HUDEP-2 (cell line): ENCODE measurements around the gene ATP2B3.
"Not testable (repeated sequence)": the region's sequence is repeated elsewhere in the genome, so short reads cannot be mapped to it uniquely, and the experiment has no call there.

Source experiments
- DNase-seq, 76 experiments: peaks; one replicate each; lab custom pipeline; 2025; ENCODE audit not compliant: unreplicated experiment in 76 of 76; lab: John Stamatoyannopoulos, UW

The ATP2B3 gene

DNA sequence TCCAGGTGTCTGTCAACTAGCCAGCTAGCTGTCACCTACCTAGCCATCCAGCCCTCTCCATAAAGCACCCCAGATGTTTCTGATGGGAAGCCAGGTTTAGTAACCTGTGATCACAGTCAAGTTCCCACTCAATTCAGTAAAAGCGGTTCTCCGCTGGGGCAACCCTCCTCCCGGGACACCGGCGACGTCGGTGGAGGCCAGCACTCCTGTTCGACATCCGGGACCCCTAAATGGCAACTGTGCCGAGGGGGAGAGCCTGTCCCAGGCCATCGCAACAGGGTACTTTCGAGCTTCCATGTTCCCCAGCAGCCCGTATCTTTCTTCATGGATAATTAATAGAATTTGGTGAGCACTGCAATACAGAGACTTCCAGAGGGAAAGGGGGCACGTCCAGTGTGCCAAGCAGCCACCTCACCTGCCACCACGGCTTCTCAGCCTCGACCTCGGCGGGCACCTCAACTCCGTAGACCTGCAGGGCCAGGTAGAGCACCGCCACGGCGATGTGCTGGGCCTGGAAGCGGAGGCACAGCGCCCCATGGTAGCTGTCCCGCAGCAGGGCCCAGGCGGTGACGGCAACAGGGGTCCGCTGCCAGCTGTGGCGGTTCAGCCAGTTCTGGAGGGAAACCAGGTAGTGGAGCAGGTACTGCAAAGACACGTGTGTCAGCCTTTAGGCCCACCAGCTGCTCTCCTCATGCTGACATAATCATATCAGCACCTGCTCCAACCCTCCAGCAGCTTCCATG lies 74.8 kb downstream of the ATP2B3 start:
- DNase-seq: no peak

DNA sequence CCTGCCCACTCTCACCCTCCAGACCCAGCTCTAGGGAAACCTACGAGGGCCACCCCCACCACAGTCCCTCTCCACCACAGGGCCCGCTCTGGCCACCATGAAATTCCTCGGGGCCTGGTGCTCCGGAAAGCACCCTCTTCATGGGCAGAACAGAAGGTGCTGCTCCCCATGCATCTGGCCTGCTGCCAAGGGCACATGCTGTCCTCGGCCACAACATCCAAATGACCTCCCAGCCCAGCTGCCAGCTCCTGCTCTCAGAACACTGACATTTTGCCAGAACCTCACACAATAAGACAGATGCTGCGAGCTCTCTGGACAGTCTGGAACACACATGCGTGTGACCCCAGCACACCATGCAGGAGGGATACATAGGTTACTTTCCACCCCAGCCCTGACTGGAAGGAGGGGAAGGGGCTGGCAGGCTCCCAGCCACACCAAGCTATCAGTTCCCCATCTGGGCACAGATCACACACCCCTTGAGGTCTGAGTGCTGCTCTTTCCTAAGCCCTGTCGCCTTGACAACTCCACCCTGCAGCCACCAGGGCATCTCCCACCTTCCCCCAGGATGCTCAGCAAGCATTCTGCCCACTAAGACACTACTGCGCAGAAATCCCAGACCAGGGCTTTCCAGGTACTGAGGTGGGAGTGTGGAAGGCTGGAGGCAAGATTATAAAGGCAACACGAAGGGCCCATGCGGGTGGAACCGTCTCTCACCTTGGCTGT lies 75.7 kb downstream of the ATP2B3 start:
- DNase-seq: no peak

DNA sequence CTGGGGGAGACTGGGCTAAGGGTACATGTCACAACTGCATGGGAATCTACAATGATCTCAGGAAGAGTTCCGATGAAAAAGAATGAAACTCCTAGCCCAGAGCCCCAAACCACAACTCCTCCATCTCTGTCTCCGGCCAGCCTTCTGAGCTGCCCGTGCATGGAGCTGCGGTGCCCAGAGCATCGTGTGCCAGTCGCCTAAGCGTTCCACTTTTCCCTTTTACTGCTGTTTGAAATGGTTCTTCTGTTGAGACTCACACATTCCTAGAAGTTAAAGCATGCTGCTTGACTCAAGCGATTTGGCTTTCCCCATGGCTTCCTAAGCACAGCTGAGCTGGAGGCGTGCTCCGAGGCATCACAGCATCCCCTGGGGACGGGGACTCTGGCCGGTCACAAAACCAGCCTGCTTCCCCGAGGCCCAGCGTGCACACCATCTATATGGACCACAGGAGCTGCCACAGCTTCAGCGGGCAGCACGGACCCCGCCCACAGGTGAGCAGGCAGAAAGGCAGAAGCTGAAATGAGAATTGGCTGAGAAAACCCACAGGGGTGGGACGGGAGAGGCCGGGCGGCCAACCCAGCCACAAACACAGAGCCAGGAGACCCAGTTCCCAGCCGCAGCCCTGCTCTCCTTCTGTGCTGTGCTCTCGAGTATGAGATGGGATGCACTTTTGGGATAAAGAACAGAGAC lies 76.5 kb downstream of the ATP2B3 start:
- DNase-seq: no peak

DNA sequence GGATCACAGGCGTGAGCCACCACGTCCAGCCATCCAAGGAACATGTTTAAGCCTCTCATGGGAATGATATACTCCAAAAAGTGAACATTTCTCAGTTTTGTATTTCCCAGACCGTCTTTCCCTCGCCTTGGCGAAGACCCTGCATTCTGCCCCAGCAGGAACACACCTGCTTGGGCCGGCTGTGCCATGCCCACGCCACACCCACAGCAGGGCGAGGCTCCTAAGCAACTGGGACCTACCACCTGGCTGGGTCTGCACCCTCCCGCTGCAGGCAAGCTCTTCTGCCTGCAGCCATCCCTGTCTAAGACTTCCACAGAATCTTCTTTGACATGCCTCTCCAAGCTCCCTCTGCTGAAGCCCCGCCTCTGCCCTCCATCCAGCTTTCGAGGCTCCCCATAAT lies 77.9 kb downstream of the ATP2B3 start:
- no peak for DNase-seq

DNA sequence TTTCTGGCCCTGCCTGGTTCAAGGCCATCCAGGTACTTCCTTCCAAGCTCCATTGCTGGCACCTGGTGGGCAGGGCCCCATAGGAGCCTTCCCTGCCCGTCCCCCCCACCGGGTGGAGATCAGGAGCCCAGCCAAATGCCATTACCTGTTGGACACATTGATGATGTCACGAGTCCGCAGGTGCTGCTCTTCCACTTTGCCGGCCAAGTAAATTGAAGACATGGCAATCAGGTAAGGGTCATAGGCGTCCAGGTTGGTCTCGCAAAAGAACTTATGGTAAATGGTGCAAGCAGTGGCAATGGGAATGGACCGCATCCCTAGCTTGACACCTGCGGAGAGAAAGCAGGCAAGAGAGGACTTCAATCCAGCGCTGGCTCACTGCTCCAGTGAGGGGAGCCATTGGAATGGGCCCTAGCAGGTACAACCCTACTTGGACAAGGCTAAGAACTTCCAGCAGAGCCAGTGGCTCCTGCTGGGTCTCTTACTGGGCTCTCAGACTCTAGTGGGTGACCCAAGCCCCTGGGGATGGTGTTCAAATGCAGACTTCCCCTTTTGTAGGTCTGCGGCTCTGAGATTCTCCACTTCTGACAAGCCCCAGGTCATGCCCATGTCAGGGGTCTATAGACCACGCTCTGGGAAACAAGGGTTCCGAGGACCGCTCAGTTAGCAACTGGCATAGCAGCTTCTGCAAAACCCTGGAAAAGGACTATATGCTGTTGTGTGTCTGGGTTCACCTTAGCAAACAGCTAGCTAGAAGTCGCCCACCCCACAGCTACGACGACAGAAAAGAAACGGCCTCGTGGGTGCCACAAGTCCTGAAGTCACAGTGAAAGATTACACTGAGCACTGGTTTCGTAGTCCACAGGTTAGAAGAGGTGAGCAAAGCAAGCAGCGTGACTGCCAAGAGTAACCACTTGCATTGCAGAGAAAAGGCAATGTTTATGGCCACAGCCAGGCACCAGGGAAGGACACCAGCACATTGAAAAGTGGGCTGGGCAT lies 78.7 kb downstream of the ATP2B3 start:
- DNase-seq: no peak

DNA sequence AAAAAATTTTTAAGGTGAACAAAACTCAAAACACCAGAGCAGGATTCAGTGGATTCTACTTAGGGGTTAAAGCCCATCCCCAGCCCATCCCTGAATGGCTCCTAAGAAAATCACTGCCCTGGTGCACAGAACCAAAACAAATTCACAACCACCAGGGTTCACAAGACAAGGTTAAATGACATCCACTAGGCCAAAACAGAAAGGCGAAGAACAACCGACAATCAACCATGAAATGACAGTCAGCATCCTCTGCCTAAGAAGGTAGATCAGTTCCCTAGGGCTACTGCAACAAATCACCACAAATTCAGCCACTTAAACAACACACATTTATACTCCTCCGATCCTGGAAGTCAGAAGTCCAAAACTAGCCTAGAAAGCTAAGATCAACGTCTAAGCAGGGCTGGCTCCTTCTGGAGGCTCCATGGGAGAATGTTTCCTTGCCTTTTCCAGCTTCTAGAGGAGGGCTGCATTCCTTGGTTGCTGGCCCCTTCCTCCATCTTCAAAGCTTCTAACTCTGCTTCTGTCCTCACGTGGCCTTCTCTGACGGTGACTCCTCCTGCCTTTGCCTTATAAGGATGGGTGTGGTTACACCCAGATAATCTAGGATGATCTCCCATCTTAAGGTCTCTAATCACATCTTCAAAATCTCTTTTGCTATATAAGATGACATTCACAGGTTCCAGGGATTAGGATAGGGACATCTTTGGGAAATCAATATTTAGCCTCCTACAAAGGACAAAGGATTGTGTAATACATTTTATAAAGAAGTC lies 79.7 kb downstream of the ATP2B3 start:
- DNase-seq: no peak

DNA sequence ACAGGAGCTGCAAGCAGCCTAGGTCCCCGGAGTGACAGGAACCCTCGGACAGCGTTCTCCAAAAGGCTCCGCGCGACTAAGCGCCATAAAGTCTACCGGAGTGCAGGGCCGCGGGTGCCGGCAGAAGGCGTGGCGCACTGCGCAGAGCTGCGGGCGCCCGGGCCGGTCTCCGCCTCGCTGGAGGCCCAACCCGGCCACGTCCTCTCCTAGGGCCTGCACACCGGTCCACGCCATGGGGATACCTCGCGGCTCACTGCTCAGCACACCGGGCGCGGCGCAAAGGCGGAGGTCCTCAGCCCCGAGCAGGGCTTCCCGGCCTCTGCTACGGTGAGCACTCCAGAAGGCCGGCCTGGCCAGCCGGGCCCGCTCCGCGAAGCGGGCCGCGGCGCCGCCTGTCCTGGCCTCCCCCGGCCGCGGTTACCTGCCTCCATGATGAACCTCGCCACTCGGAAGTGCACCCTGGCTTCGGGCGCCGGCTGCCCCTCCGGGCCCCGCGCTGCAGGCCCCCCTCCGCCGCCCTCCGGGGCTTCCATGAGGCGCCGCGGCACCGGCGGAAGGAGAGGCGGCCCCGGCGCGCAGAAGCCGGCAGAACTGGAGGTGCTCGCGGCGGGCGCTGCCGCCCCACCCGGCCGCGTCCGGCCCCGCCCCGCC lies 81.2 kb downstream of the ATP2B3 start, which contains the start of gene CCNQ:
Gene CCNQ, minus strand, starts transcription at position 599 of the 651 bp plus-strand sequence. Its CDS starts 66 bp downstream, at position 533.
- peak in 13 of 76 experiments; percentile 5 to 38 (median 19) for DNase-seq

DNA sequence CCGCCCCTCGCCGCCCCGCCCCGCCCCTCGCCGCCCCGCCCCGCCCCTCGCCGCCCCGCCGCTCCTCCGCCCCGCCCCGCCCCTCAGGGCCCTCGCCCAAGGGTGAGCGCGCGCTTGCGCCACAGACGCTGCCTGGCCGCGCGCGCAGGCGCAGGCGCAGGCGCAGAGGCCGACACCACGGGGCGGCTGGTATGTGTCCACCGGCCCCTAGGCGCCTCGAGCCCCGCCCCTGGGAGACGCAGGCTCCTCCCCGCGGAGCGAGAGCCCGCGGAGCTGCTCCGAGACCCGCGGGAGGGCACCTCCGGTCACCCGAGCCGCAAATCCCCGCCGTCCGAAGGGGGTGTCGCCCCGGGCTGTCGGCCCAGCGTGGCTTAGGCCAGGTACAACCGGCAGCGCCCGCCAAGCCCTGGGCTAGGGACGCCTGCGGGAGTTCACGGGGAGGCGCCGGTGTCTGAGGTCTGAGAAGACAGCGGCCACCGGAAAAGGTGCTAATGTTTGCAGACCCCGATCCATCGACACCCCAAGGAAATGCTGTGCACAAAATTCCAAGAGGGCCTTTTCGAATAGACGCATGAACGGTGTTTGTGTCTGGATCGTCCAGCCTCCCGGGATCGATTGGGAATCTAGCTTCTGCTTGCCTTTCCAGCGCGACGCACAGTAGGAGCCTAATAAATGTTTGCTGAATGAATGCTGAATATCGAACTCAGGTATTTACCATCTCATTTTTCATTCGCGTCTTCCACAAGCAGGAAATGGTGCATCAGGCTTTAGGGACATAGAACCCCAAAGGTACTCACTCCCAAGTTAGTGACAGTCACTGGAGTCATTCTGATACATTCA lies 82.0 kb downstream of the ATP2B3 start:
- DNase-seq: peak in 72 of 76 experiments; percentile 3 to 87 (median 74)

DNA sequence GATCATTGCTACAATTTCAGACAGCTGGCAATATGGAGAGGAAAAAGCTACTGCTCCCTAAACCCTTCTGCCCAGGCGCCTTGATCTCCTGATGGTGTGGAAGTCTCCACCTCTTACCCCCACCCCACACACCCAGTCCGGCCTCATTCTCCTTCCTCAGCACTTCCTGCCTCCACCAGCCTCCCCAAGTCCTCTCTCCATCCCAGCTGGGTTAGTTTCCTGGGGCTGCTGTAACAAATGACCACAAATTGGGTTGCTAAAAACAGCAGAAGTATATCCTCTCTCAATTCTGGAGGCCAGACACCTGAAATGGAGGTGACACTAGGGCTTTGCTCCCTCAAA lies 82.6 kb downstream of the ATP2B3 start:
- DNase-seq: no peak

DNA sequence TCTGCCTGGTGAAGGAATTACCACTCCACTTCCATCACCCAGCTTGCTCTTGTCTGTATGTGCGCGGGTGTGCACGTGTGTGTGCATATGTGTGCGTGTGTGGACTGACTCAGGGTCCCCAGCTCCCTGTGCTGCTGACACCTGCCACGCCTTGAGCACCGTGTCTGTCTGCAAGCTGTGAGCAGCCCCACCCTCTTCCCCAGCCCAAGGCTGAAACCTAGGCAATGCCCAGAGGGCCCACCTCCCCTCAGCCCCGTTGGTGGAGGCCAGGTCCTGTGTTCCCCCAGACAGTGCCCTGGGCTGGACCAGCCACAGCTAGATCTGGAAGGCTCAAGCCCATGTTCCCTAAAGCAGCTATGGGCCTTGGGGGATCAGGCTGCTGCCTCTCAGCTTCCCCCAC lies 83.5 kb downstream of the ATP2B3 start:
- no peak for DNase-seq

DNA sequence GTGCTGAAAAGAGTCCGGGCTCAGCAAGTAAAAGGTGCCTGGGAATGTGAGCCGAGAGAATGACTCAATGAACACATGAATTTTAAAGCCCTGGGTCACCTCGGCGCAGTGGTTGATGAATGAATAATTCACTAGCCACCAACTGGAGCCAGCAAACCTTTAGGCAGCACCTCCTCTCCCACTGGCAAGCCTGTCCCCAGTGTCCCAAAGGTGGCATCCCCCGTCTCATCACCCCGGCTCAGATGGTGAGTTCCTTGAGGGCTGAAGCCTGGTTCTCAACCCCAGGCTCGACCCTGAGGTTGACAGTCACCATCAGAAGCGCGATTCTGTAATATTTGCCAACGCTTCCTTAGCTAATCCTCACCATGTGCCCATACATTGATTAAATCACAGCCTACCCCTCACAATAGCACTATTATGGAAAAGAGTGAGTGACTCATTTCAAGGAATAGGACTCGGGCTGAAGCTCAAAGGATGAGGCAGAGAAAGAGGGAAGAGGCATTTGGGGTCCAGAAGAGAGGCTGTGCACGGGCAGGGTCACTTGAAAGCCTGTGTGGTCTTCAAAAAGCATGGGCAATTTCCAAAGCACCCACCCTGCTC lies 84.2 kb downstream of the ATP2B3 start:
- DNase-seq: no peak

DNA sequence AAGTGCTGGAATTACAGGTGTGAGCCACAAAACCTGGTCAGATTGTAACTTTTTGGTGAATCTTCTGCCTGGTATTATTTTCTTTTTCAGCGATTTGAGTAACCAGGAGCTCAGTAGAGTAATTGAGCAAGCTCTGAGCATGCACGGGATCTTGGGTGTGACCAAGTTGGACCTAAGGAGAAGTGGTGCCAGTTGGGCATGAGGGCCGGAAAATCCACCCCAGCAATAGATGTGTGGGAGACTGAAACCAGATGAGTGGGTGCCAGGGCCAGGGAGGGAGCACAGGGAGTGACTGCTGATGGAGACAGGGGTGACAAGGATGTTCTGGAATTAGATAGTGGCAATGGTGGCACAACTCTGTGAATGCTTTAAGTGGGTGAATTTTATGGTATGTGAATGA lies 85.2 kb downstream of the ATP2B3 start:
- no peak for DNase-seq

DNA sequence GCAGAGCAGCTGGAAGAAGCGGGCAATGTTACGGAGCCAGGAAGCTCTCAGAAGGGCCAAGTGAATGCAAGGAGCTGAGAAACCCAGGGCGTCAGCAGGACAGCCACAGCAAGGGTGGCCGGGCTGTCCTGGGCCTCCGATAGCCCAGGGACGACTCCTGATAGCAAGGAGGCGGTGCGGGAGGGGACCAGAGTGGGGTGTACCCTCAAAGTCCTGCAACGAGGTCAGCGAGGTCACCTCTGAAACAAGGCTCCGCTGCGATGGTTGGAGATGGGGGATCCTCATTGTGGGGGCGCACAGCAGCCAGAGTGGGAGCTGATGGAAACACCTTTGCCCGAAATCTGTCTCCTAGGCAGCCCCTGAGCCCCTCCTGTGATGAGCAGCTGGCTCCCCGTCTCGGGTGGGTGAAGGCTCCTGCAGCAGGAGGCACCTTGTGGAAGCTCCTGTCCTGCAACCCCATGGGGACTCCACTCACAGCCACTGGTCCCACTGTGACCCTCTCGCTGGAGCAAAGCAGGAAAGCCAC lies 85.8 kb downstream of the ATP2B3 start:
- DNase-seq: no peak

DNA sequence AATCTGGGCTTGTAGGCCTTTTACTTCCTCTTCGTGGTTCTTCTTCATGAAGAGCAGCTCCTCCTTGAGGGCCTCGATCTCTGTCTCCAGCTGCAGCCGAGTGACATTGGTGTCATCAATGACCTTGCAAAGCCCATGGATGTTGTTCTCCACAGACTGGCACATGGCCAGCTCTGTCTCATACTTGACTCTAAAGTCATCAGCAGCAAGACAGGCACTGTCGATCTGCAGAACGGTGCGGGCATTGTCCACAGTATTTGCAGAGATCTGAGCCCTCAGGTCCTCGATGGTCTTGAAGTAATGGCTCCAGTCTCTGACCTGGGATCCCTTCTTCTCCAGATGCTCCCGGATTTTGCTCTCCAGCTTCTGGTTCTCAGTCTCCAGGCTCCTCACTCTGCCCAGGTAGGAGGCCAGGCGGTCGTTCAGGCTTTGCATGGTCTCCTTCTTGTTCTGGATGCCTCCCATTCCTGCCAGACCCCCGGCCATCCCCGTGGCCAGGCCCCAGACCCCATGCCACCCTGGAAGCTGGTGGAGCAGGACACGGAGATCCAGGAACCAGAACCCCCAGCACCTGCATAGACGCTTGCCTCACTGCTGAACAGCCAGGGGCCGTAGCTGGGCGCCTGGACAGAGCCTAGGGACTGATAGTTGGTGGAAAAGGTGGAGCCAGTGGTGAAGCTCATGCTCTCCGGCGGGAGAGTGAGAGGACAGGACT lies 87.4 kb downstream of the ATP2B3 start:
- not testable (repeated sequence) for DNase-seq

DNA sequence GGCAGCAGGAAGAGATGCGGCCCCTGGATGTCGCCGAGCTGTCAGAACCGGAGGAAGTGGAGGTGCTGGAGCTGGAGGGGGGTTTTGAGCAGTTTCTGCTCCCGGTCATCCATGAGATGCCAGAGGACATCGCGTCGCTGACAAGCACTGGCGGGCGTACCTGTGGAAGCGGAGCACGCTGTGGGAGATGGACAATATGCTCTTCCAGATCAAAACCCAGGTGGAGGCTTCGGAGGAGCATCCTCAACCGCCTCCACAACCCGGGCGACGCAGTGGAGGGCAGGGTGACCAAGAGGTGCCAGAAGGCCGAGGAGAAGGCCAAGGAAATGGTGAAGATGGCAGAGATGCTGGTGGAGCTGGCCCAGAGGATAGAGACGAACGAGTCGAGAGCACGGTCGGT lies 89.1 kb downstream of the ATP2B3 start:
- DNase-seq: no peak

DNA sequence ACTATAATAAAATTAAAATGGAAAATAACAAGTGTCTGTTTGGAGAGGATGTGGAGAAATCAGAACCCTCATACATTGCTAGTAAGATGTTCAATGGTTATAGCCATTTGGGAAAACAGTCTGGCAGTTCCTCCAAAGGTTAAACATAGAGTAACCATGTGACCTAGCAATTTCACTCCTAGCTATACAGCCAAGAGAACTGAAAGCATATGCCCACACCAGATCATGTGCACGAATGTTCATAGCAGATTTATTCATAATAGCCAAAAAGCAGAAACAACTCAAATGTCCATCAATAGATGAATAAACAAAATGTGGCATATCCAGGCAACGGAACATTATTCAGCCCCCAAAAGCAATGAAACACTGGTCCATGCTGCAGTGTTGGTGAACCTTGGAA lies 90.9 kb downstream of the ATP2B3 start:
- DNase-seq: no peak

DNA sequence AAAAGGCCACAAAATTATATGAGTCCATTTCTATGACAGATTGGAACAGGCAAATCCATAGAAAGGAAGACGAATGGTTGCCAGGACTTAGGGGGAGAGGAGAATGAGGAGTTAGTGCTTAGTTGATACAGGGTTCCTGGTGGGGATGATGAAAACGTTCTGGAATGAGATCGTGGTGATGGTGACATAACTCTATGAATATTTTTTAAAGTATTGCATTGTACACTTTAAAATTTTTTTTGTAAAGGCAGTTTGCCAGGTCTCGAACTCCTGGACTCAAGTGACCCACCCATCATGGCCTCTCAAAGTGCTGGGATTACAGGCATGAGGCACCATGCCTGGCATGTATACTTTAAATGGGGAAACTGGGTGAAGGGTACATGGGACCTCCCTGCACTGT lies 91.4 kb downstream of the ATP2B3 start:
- DNase-seq: no peak
